Right lobe of liver (tissue), 4 donors: ENCODE measurements around the gene IGLL1.

Experiments used
- POLR2A ChIP-seq: fragments of 450-650 bp; IDR thresholded peaks from one replicate; pipeline ENCODE4 v1.6.1; 2017; ENCODE audit warnings: antibody characterized with exemption, mild to moderate bottlenecking
- TF ChIP-seq, protein P1 (sequence below), 4 donors: fragments of 200-600 bp in 3 of 4; fragments of 450-650 bp in 1 of 4; IDR thresholded peaks; one replicate each; pipeline versions ENCODE4 v1.5.1 to v1.8.0; 2016 to 2022; ENCODE audit warnings: antibody characterized with exemption in 4 of 4, mild to moderate bottlenecking in 2 of 4
- donor health status: DM: no; HTN: no; CAD: no.
- donor health status: DM: no; HTN: no; CAD: no.
- donor health status: DM: no; HTN: yes; CAD: no.

DNA sequence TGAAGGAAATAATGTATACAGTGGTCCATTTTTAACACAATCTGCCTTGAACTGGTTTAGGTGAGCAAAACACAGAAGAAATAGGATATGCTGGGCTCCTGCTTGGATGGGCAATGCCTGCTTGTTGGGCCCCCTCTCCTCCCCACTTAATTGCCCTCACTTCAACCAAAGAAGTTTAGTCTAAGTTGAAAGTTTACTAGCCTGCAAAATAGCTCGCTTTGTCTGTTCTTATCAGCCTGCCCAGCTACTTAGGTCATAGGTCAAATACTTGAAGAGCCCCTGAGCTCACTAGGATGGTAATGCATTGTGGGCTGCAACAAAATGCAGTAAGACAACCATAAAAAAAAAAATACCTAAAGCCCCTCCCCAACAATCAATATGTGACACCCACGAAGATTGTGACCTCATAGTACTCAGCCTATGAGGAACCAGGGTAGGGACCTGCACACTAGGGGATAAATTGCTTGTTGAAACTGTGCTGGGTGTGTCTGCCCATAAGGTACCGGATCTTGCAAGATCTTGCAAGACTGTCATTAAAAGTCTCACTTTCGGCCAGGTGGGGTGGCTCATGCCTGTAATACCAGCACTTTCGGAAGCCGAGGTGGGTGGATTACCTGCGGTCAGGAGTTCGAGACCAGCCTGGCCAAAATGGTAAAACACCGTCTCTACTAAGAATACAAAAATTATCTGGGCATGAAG lies 41.1 kb upstream of the IGLL1 start:
- TF ChIP-seq, protein P1, sequence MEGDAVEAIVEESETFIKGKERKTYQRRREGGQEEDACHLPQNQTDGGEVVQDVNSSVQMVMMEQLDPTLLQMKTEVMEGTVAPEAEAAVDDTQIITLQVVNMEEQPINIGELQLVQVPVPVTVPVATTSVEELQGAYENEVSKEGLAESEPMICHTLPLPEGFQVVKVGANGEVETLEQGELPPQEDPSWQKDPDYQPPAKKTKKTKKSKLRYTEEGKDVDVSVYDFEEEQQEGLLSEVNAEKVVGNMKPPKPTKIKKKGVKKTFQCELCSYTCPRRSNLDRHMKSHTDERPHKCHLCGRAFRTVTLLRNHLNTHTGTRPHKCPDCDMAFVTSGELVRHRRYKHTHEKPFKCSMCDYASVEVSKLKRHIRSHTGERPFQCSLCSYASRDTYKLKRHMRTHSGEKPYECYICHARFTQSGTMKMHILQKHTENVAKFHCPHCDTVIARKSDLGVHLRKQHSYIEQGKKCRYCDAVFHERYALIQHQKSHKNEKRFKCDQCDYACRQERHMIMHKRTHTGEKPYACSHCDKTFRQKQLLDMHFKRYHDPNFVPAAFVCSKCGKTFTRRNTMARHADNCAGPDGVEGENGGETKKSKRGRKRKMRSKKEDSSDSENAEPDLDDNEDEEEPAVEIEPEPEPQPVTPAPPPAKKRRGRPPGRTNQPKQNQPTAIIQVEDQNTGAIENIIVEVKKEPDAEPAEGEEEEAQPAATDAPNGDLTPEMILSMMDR (IDR thresholded peaks at IDR 0.05): no peak
- TF ChIP-seq POLR2A: no peak
